A172 (cell line): Measurements from ENCODE around the gene HNRNPK. TPM values are rescaled to one million over a fixed set of nuclear protein-coding genes. Genes with fewer than 3 reads are reported as not detected.

Experiments used
- DNase-seq: peaks from one replicate; pipeline ENCODE4 v3.0.0-alpha.2; 2015; ENCODE audit warnings: low spot score
- total RNA-seq: library from RNA; depleted of rRNA; stranded (reverse); fragments of >200 nt; shearing (Covaris generic); gene quantifications from 2 replicates; pipeline ENCODE4 v1.2.3, GENCODE V29; 2014; rRNA removed

Gene HNRNPK
- total RNA-seq: 631 and 694 TPM in 2 replicates

- DNase-seq: peak; percentile 95
Measured at GRCh38 chr9:83979812-83980394, at the start of gene HNRNPK. Gene HNRNPK (minus strand): TSS chr9:83980215. CDS start chr9:83978252, 1,963 bp downstream.

GRCh38 chr9:84027201-84027600, 47.2 kb upstream of the HNRNPK start:
- peak; percentile 8 for DNase-seq

- no peak for DNase-seq
Measured at GRCh38 chr9:84024041-84024575, 44.1 kb upstream of the HNRNPK start.

GRCh38 chr9:84007662-84008061, 27.6 kb upstream of the HNRNPK start:
- DNase-seq: no peak

- DNase-seq: no peak
Measured at GRCh38 chr9:84003246-84003645, 23.2 kb upstream of the HNRNPK start.

- DNase-seq: no peak
Measured at GRCh38 chr9:84002344-84002743, 22.3 kb upstream of the HNRNPK start.

GRCh38 chr9:84001621-84002020, 21.6 kb upstream of the HNRNPK start:
- DNase-seq: no peak

- DNase-seq: no peak
Measured at GRCh38 chr9:84000186-84000585, 20.2 kb upstream of the HNRNPK start.

- no peak for DNase-seq
Measured at GRCh38 chr9:83999141-83999918, 19.3 kb upstream of the HNRNPK start.

GRCh38 chr9:83996126-83996525, 16.1 kb upstream of the HNRNPK start:
- DNase-seq: no peak

- no peak for DNase-seq
Measured at GRCh38 chr9:83992901-83993300, 12.9 kb upstream of the HNRNPK start.

GRCh38 chr9:83992407-83992806, 12.4 kb upstream of the HNRNPK start:
- DNase-seq: no peak

- DNase-seq: no peak
Measured at GRCh38 chr9:83991355-83991754, 11.3 kb upstream of the HNRNPK start.

- no peak for DNase-seq
Measured at GRCh38 chr9:83988411-83988810, 8.4 kb upstream of the HNRNPK start.

- DNase-seq: no peak
Measured at GRCh38 chr9:83987402-83987791, 7.4 kb upstream of the HNRNPK start.

- peak; percentile 61 for DNase-seq
Measured at GRCh38 chr9:83986765-83987401, 6.9 kb upstream of the HNRNPK start.

- DNase-seq: no peak
Measured at GRCh38 chr9:83986195-83986594, 6.2 kb upstream of the HNRNPK start.

GRCh38 chr9:83981126-83981871, 1.3 kb upstream of the HNRNPK start:
- peak; percentile 63 for DNase-seq

GRCh38 chr9:83980395-83981125, 545 bp upstream of the HNRNPK start, which contains the start of gene RMI1:
Gene RMI1 (plus strand): TSS chr9:83980805. CDS start chr9:84000987, 20,182 bp downstream.
- DNase-seq: peak; percentile 99

GRCh38 chr9:83978992-83979811, 813 bp downstream of the HNRNPK start:
- peak; percentile 86 for DNase-seq
